ENCODE results near the gene IRF2.
"Not testable (repeated sequence)": the region's sequence is repeated elsewhere in the genome, so short reads cannot be mapped to it uniquely, and the experiment has no call there.

IRF2 gene

GRCh38 chr4:184342857-184343237 lies 131.5 kb downstream of the IRF2 start:
- DNase-seq, result not testable (repeated sequence)

- DNase-seq, result no peak
Measured at GRCh38 chr4:184342167-184342856, 132.0 kb downstream of the IRF2 start.

- DNase-seq, result not testable (repeated sequence)
Measured at GRCh38 chr4:184339398-184340193, 134.8 kb downstream of the IRF2 start.

- DNase-seq, result no peak
Measured at GRCh38 chr4:184337907-184338306, 136.4 kb downstream of the IRF2 start.

Measured in NCI-H1048 (cell line).